ENCODE measurements around the gene PRDM16. TPM values are rescaled to one million over a fixed set of nuclear protein-coding genes. Genes with fewer than 3 reads are reported as not detected.

PRDM16 gene
- total and polyA plus RNA-seq, 2 of the 13 experiments (the other 11 are each of a cell fraction or from before 2014, with no cell fraction given) = 0.15 to 0.81 TPM

DNA sequence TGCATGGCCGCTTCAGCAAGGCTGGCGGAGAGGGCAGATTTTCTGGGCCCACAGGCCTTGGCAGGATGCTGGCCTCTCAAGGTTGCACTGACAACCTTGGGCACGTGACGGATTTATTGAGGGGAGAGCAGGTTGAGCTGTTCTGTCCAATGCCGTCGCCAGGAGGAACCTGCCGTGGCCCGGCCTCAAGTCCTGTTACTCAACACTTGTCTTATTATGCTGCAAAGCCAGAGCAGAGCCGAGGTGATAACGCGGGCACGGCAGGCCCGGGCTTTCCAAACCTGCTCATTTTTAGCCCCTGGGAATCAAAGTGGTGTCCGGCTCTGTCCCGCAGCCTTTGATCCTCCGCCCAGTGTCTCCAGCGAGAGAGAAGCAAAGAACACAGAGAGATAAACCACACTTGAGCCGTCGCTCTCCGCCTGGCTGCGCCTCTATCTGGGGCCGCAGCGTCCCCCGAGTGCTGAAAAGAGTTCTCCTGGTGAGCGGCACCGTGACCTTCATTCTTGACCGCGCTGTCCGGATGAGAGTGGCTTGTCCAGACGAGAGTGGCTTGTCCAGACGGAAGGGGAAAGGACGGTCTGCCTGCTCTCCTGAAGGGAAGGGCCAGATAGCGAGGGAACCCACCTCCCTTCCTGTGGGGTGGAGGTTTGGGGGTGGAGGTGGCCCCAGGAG is 223.2 kb downstream of the PRDM16 start (continued):
- no peak for TF ChIP-seq MBD4 (IDR thresholded peaks at IDR 0.05; ENCODE audit: borderline replicate concordance, low read length)
- no peak for TF ChIP-seq ATF2 (CRISPR knock-in tag; IDR thresholded peaks at IDR 0.05)
- TF ChIP-seq HOXA9 (CRISPR knock-in tag; IDR thresholded peaks at IDR 0.05; ENCODE audit: borderline replicate concordance) = no peak
- TF ChIP-seq ZNF205 (CRISPR knock-in tag; IDR thresholded peaks at IDR 0.05) = no peak
- TF ChIP-seq HCFC1 (IDR thresholded peaks at IDR 0.05; ENCODE audit: low read depth, low read length) = no peak
- TF ChIP-seq, protein P1, sequence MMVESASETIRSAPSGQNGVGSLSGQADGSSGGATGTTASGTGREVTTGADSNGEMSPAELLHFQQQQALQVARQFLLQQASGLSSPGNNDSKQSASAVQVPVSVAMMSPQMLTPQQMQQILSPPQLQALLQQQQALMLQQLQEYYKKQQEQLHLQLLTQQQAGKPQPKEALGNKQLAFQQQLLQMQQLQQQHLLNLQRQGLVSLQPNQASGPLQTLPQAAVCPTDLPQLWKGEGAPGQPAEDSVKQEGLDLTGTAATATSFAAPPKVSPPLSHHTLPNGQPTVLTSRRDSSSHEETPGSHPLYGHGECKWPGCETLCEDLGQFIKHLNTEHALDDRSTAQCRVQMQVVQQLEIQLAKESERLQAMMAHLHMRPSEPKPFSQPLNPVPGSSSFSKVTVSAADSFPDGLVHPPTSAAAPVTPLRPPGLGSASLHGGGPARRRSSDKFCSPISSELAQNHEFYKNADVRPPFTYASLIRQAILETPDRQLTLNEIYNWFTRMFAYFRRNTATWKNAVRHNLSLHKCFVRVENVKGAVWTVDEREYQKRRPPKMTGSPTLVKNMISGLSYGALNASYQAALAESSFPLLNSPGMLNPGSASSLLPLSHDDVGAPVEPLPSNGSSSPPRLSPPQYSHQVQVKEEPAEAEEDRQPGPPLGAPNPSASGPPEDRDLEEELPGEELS (CRISPR knock-in tag; IDR thresholded peaks at IDR 0.05) = 0 out of 2 replicates have a peak, but pooled peaks have one; percentile 23
- TF ChIP-seq FOXK1 (CRISPR knock-in tag; IDR thresholded peaks at IDR 0.05; ENCODE audit: borderline replicate concordance, low read depth) = no peak
- no peak for TF ChIP-seq HMGXB3 (CRISPR knock-in tag; IDR thresholded peaks at IDR 0.05; ENCODE audit: borderline replicate concordance)
- TF ChIP-seq ZNF326 (CRISPR knock-in tag; IDR thresholded peaks at IDR 0.05; ENCODE audit: borderline replicate concordance) = no peak
- TF ChIP-seq SSRP1 (CRISPR knock-in tag; IDR thresholded peaks at IDR 0.05) = no peak
- no peak for TF ChIP-seq MATR3 (CRISPR knock-in tag; IDR thresholded peaks at IDR 0.05)
- TF ChIP-seq MBNL3 (CRISPR knock-in tag; conservative IDR thresholded peaks at IDR 0.05) = no peak
- TF ChIP-seq ZNF598 (CRISPR knock-in tag; IDR thresholded peaks at IDR 0.05; ENCODE audit: borderline replicate concordance) = no peak; the same call in 1 of the 2 replicates
- no peak for TF ChIP-seq HNRNPH1 (optimal IDR thresholded peaks at IDR 0.05; ENCODE audit: low read depth, low read length)
- TF ChIP-seq STAT6 (CRISPR knock-in tag; IDR thresholded peaks at IDR 0.05; ENCODE audit: borderline replicate concordance) = no peak
- no peak for TF ChIP-seq ZKSCAN5 (CRISPR knock-in tag; IDR thresholded peaks at IDR 0.05)
- TF ChIP-seq, protein P2, sequence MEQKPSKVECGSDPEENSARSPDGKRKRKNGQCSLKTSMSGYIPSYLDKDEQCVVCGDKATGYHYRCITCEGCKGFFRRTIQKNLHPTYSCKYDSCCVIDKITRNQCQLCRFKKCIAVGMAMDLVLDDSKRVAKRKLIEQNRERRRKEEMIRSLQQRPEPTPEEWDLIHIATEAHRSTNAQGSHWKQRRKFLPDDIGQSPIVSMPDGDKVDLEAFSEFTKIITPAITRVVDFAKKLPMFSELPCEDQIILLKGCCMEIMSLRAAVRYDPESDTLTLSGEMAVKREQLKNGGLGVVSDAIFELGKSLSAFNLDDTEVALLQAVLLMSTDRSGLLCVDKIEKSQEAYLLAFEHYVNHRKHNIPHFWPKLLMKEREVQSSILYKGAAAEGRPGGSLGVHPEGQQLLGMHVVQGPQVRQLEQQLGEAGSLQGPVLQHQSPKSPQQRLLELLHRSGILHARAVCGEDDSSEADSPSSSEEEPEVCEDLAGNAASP (CRISPR knock-in tag; IDR thresholded peaks at IDR 0.05; ENCODE audit: borderline replicate concordance) = no peak
